Upper lobe of left lung (tissue), 4 donors: Measurements from ENCODE around the gene TAF3.

Experiments used
- POLR2A ChIP-seq, 4 donors: fragments of 450-650 bp; IDR thresholded peaks; one replicate each; pipeline ENCODE4 v1.5.1; 2016 to 2017; ENCODE audit warnings: antibody characterized with exemption in 4 of 4, mild to moderate bottlenecking in 2 of 4
- TF ChIP-seq, protein P1 (sequence below), 6 experiments: fragments of 450-650 bp in 4 of 6; fragments of 200-600 bp in 2 of 6; sonication (generic) in 2 of 6; IDR thresholded peaks; one replicate each; pipeline ENCODE4 v1.5.1; 2016 to 2019; ENCODE audit warnings: antibody characterized with exemption in 6 of 6

DNA sequence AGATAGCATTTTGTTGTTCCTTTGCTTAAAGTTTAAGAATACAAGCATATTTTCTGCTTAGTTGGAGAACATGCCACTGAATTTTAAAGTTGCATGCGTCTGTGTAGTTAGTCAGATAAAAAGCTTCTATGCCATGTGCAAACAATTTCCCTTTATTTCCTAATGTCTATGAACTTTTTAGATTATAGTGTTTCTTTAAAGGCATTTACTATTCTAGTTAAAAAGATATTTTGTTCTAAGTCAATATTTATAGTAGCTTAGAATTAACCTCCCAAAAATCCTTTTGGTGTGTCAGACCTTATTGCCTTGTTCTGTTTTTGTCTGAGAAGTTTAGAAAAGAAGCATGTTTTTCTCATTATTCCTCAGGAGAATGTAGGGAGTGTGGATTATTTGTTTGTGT is 137.1 kb downstream of the TAF3 start:
- TF ChIP-seq POLR2A (IDR thresholded peaks at IDR 0.05) = no peak
- TF ChIP-seq, protein P1, sequence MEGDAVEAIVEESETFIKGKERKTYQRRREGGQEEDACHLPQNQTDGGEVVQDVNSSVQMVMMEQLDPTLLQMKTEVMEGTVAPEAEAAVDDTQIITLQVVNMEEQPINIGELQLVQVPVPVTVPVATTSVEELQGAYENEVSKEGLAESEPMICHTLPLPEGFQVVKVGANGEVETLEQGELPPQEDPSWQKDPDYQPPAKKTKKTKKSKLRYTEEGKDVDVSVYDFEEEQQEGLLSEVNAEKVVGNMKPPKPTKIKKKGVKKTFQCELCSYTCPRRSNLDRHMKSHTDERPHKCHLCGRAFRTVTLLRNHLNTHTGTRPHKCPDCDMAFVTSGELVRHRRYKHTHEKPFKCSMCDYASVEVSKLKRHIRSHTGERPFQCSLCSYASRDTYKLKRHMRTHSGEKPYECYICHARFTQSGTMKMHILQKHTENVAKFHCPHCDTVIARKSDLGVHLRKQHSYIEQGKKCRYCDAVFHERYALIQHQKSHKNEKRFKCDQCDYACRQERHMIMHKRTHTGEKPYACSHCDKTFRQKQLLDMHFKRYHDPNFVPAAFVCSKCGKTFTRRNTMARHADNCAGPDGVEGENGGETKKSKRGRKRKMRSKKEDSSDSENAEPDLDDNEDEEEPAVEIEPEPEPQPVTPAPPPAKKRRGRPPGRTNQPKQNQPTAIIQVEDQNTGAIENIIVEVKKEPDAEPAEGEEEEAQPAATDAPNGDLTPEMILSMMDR (IDR thresholded peaks at IDR 0.05) = no peak
